HL-60 (cell line): Measurements from ENCODE around the gene ANAPC2.

Experiments used
- DNase-seq, 2 experiments: peaks; one replicate each; pipeline ENCODE4 v3.0.0-alpha.2; 2010 to 2020; ENCODE audit warnings: low read depth in 1 of 2, low spot score in 1 of 2
- H3K27ac ChIP-seq: fragments of 250-450 bp; sonication (Bioruptor Pico); replicated peaks from 2 replicates; pipeline ENCODE4 v1.5.1; 2020; ENCODE audit warnings: mild to moderate bottlenecking, moderate library complexity
- H3K27me3 ChIP-seq: fragments of 250-450 bp; sonication (Bioruptor Pico); 2 replicates; pipeline ENCODE4 v1.5.1; 2021; ENCODE audit warnings: mild to moderate bottlenecking, moderate library complexity; ENCODE audit not compliant: insufficient read depth, poor library complexity, severe bottlenecking
- H3K4me3 ChIP-seq: replicated peaks from 2 replicates; pipeline ENCODE4 v1.5.1; 2011; ENCODE audit warnings: mild to moderate bottlenecking, control low read depth, low read length; ENCODE audit not compliant: insufficient read depth
- CTCF ChIP-seq: IDR thresholded peaks from one replicate; pipeline ENCODE4 v1.5.1; 2011; ENCODE audit warnings: low read length, control low read depth, inconsistent platforms; ENCODE audit not compliant: insufficient read depth
- GABPA ChIP-seq: IDR thresholded peaks from 2 replicates; pipeline ENCODE4 v1.6.1; 2012; ENCODE audit warnings: low read depth
- POLR2AphosphoS5 ChIP-seq: IDR thresholded peaks from 2 replicates; pipeline ENCODE4 v1.6.1; 2012; ENCODE audit warnings: low read depth
- REST ChIP-seq: IDR thresholded peaks from 2 replicates; pipeline ENCODE4 v1.6.1; 2012; ENCODE audit warnings: low read depth; ENCODE audit not compliant: insufficient replicate concordance
- SPI1 ChIP-seq: IDR thresholded peaks from 2 replicates; pipeline ENCODE4 v1.6.1; 2012; ENCODE audit warnings: low read depth, mild to moderate bottlenecking, borderline replicate concordance

ANAPC2 gene

GRCh38 chr9:137184881-137185660 lies 3.3 kb downstream of the ANAPC2 start:
- TF ChIP-seq CTCF, result no peak
- TF ChIP-seq SPI1, result no peak
- TF ChIP-seq GABPA, result no peak
- TF ChIP-seq REST, result no peak
- TF ChIP-seq POLR2AphosphoS5, result no peak
- Histone ChIP-seq H3K27ac (no peak overlapping the region), H3K27me3 (no peaks in the 10 kb centered on the region), H3K4me3 (no peak overlapping the region)
- no peak for DNase-seq

DNA sequence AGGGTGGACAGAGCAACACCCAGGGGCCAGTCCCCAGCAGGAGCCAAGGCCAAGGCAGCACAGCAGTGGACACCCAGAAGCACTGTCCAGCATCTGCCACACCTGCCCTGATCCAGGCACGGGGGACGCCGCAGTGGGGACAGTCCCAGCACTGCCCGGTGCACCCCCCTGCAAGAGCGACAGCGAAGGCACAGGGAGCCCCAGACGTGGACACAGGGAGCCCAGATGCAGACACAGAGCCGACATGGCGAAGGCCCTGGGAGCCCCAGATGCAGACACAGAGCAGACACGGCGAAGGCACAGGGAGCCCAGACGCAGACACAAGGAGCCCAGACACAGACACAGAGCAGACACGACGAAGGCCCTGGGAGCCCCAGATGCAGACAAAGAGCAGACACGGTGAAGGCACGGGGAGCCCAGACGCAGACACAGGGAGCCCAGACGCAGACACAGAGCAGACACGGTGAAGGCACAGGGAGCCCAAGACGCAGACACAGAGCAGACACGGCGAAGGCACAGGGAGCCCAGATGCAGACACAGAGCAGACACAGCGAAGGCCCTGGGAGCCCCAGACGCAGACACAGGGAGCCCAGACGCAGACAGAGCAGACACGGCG lies 4.3 kb downstream of the ANAPC2 start:
- DNase-seq, result no peak
- Histone ChIP-seq H3K4me3 (no peak overlapping the region), H3K27ac (no peak overlapping the region), H3K27me3 (no peaks in the 10 kb centered on the region)
- no peak for TF ChIP-seq SPI1

DNA sequence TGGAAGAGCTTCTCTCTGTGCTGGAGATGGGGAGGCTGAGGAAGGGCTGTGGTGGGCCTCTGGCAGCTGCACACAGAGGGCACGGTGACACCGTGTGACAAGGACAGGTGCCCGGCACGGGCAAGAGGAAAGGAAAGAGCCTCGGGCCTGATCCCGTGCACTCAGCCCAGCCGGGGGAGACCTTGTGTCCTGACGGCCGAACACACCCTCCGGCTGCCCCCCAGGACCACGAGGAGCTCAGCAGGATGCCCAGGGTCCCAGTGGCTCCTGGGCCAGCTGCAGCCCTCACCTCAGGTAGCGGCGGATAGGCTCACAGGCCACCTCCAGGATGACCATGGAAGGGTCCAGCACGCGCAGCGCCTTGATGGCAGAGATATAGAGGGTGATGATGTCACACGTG lies 5.5 kb downstream of the ANAPC2 start:
- no peak overlapping the region for H3K4me3 ChIP-seq
- no peaks in the 10 kb centered on the region for H3K27me3 ChIP-seq
- DNase-seq, result no peak
- no peak overlapping the region for H3K27ac ChIP-seq
- TF ChIP-seq GABPA (no peak), SPI1 (no peak), CTCF (no peak), REST (no peak), POLR2AphosphoS5 (no peak)

DNA sequence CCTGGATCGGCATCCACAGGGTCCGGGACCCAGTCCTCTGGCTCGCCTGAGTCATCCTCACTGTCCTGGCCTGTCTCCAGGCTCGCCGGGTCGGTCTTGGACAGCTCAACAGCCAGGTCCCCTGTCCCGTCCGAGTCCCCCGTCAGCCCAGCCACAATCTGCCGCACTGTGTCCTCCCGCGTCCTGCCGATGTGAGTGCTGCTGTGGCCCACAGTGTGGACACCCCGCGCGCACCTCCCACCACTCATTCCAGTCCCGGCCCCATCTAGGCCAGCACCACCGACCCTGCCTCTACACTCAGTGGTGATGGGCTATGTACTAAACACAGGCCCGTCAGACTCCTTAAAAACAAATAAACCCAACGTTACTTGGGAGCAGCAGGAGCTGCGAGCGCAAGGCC lies 6.7 kb downstream of the ANAPC2 start:
- TF ChIP-seq REST, result no peak
- no peak for TF ChIP-seq GABPA
- no peak for TF ChIP-seq CTCF
- no peak for TF ChIP-seq SPI1
- TF ChIP-seq POLR2AphosphoS5, result no peak
- DNase-seq, result no peak
- no peak overlapping the region for H3K4me3 ChIP-seq
- H3K27me3 ChIP-seq, result no peaks in the 10 kb centered on the region
- no peak overlapping the region for H3K27ac ChIP-seq
